LNCaP clone FGC (cell line): Measurements from ENCODE around the gene ARVCF.

ENCODE experiments used
- DNase-seq: peaks from one replicate; pipeline ENCODE4 v3.0.0-alpha.2; 2011; ENCODE audit warnings: low read depth
- H3K4me3 ChIP-seq: 2 replicates; pipeline ENCODE4 v1.5.1; 2011; ENCODE audit warnings: mild to moderate bottlenecking, low read depth, low read length, control low read depth
- CTCF ChIP-seq: IDR thresholded peaks from 2 replicates; pipeline ENCODE4 v1.5.1; 2012; ENCODE audit warnings: mild to moderate bottlenecking; ENCODE audit not compliant: control insufficient read depth, insufficient read depth; ENCODE audit errors: extremely low read depth

The ARVCF gene

GRCh38 chr22:20016734-20017621 lies at the start of gene ARVCF:
ARVCF (minus strand) TSS chr22:20016823; CDS start chr22:19990794, 26,029 bp downstream.
- peak within 1 kb of the TSS; percentile 69 for H3K4me3 ChIP-seq
- no peak for TF ChIP-seq CTCF
- DNase-seq: peak; percentile 67

- no peak overlapping the region for H3K4me3 ChIP-seq
- no peak for TF ChIP-seq CTCF
- DNase-seq: no peak
Observed at GRCh38 chr22:20065896-20066616, 49.4 kb upstream of the ARVCF start.

GRCh38 chr22:20064545-20065262 lies 48.1 kb upstream of the ARVCF start:
- no peak overlapping the region for H3K4me3 ChIP-seq
- no peak for TF ChIP-seq CTCF
- no peak for DNase-seq

- DNase-seq: no peak
- TF ChIP-seq CTCF: no peak
- H3K4me3 ChIP-seq: no peak overlapping the region
Observed at GRCh38 chr22:20064140-20064480, 47.5 kb upstream of the ARVCF start.

- H3K4me3 ChIP-seq: no peak overlapping the region
- no peak for DNase-seq
- no peak for TF ChIP-seq CTCF
Observed at GRCh38 chr22:20063271-20064139, 46.9 kb upstream of the ARVCF start.

GRCh38 chr22:20062766-20063083 lies 46.1 kb upstream of the ARVCF start:
- no peak overlapping the region for H3K4me3 ChIP-seq
- DNase-seq: no peak
- no peak for TF ChIP-seq CTCF
